AG10803 (cell line): ENCODE data around the gene BRWD1.
"Not testable (repeated sequence)": the region's sequence is repeated elsewhere in the genome, so short reads cannot be mapped to it uniquely, and the experiment has no call there.

ENCODE experiments used
- DNase-seq: peaks from one replicate; pipeline ENCODE4 v3.0.0; 2010; ENCODE audit warnings: low read depth
- H3K4me3 ChIP-seq: 2 replicates; pipeline ENCODE4 v1.5.1; 2011; ENCODE audit warnings: mild to moderate bottlenecking, low read length, control low read depth
- TF ChIP-seq, protein P1 (sequence below): conservative IDR thresholded peaks from 2 replicates; pipeline ENCODE4 v1.5.1; 2011; ENCODE audit warnings: mild to moderate bottlenecking, low read length, control low read depth, inconsistent platforms

BRWD1 gene

GRCh38 chr21:39137248-39138178 lies 175.9 kb downstream of the BRWD1 start:
- peak; percentile 79 for DNase-seq
- H3K4me3 ChIP-seq: no peak overlapping the region
- TF ChIP-seq, protein P1, sequence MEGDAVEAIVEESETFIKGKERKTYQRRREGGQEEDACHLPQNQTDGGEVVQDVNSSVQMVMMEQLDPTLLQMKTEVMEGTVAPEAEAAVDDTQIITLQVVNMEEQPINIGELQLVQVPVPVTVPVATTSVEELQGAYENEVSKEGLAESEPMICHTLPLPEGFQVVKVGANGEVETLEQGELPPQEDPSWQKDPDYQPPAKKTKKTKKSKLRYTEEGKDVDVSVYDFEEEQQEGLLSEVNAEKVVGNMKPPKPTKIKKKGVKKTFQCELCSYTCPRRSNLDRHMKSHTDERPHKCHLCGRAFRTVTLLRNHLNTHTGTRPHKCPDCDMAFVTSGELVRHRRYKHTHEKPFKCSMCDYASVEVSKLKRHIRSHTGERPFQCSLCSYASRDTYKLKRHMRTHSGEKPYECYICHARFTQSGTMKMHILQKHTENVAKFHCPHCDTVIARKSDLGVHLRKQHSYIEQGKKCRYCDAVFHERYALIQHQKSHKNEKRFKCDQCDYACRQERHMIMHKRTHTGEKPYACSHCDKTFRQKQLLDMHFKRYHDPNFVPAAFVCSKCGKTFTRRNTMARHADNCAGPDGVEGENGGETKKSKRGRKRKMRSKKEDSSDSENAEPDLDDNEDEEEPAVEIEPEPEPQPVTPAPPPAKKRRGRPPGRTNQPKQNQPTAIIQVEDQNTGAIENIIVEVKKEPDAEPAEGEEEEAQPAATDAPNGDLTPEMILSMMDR: no peak; the same call in 1 of the 2 replicates

DNA sequence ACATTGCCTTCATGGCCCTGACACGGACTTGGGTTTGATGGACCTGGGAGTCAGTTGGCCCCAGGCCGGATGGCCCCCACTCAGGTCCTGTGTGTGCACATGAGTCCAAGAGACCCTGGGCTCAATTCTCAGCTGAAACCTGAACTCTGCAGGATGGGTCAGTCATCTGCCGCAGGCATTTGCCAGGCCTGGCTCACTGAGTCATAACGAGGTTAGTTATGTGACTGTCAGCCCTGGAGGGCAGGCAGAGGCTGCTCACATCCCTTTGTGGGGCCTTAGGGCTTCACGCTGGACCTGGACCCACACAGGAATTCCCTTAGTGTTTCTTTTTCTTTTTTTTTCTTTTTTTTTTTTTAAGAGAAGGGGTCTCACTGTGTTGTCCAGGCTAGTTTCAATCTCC lies 176.7 kb downstream of the BRWD1 start:
- TF ChIP-seq, protein P1: no peak
- H3K4me3 ChIP-seq: no peak overlapping the region
- DNase-seq: peak; percentile 35

- TF ChIP-seq, protein P1: peak; percentile 36
- DNase-seq, H3K4me3 ChIP-seq: not testable (repeated sequence)
Measured at GRCh38 chr21:39136138-39136537, 177.3 kb downstream of the BRWD1 start.

- TF ChIP-seq, protein P1: no peak
- no peak for DNase-seq
- H3K4me3 ChIP-seq: no peak overlapping the region
Measured at GRCh38 chr21:39134288-39134810, 179.1 kb downstream of the BRWD1 start.
